ENCODE data around the gene EIF4EBP3. TPM values are rescaled to one million over a fixed set of nuclear protein-coding genes. Genes with fewer than 3 reads are reported as not detected.
A peak's percentile ranks its signal among the peaks of the same experiment; 100 is the strongest.

The EIF4EBP3 gene
- total and polyA plus RNA-seq, 9 of the 15 experiments (the other 6 are each of a cell fraction or from before 2014, with no cell fraction given), result 1.3 to 7.5 (median 3.8) TPM

DNA sequence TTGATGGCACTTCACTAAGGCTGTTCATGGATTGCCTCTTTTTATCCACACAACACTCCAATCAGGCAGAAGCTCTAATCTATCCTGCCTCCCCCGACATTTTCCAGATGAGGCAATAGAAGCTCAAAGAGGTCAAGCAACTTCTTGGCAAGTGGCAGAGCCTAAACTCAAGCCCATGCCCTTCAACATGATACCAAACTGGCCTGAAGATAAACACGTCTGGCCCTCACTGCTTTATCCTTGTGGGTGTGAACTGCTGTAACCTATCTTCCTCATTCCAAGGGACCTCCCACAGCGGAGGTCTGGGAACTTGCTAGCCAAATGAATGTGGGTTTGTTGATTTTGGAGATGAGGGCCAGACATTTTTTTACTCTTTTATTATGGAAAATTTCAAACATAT is 26.7 kb downstream of the EIF4EBP3 start (continued):
- TF ChIP-seq SOX6 (IDR thresholded peaks at IDR 0.05), result no peak
- TF ChIP-seq ZNF121 (CRISPR knock-in tag; conservative IDR thresholded peaks at IDR 0.05), result no peak
- TF ChIP-seq, protein P1, sequence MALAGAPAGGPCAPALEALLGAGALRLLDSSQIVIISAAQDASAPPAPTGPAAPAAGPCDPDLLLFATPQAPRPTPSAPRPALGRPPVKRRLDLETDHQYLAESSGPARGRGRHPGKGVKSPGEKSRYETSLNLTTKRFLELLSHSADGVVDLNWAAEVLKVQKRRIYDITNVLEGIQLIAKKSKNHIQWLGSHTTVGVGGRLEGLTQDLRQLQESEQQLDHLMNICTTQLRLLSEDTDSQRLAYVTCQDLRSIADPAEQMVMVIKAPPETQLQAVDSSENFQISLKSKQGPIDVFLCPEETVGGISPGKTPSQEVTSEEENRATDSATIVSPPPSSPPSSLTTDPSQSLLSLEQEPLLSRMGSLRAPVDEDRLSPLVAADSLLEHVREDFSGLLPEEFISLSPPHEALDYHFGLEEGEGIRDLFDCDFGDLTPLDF (CRISPR knock-in tag; IDR thresholded peaks at IDR 0.05), result no peak
- TF ChIP-seq, protein P2, sequence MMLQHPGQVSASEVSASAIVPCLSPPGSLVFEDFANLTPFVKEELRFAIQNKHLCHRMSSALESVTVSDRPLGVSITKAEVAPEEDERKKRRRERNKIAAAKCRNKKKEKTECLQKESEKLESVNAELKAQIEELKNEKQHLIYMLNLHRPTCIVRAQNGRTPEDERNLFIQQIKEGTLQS (IDR thresholded peaks at IDR 0.05), result 0 out of 2 replicates have a peak, but pooled peaks have one; percentile 11
- TF ChIP-seq, protein P2 (CRISPR knock-in tag; conservative IDR thresholded peaks at IDR 0.05), result no peak

DNA sequence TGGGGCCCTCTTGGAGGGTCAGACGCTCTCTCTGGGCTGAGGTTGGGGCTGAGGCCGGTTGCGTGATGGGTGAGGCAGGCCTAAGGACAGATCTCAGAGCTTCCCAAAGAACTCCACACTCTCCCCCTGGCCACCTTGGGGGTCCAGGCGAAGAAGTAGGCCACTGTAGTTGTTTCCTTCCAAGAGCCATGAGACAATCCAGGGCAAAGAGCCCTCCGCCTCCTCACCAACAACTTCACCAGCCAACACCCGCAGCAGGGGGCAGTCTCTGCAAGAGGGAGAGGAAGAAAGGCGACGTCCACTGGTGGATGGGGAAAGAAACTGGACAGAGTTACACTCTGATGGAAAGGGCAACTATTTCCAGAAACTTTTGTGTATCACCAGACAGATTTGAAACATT is 27.8 kb downstream of the EIF4EBP3 start:
- POLR2A ChIA-PET, result no interaction called here
- Histone ChIP-seq H3K4me1 (replicated peaks in 1 of 2; ENCODE audit: control insufficient read depth in 2 of 2, insufficient read depth in 2 of 2, low read length in 2 of 2) (peaks cover 8 to 10% of the 10 kb centered on the region in 2 experiments; a peak in 3 of 5 replicates), H3K27me3 (ENCODE audit: control insufficient read depth in 2 of 2, insufficient read depth in 2 of 2, low read length in 2 of 2) (no peaks in the 10 kb centered on the region), H2AFZ (ENCODE audit: low read depth, low read length) (peak overlapping the region; percentile 57; the same call in 1 of the 2 replicates), H3K36me3 (ENCODE audit: control insufficient read depth, insufficient read depth, low read length) (0 out of 3 replicates have a peak, but pooled peaks cover 3% of the 10 kb centered on the region), H3K9ac (ENCODE audit: insufficient read depth in 1 of 2, low read depth in 2 of 2, low read length in 2 of 2) (peak overlapping the region in 1 of 2 experiments; percentile 70; a peak in 1 of 4 replicates), H4K20me1 (replicated peaks; ENCODE audit: control insufficient read depth, insufficient read depth, low read length) (no peaks in the 10 kb centered on the region), H3K79me2 (ENCODE audit: control insufficient read depth, insufficient read depth, low read length) (no peaks in the 10 kb centered on the region), H3K4me3 (no peak overlapping the region), H3K27ac (ENCODE audit: extremely low read depth, low read depth, low read length) (no peak overlapping the region), H3K9me1 (ENCODE audit: control insufficient read depth, insufficient read depth, low read length) (no peaks in the 10 kb centered on the region), H3K9me3 (replicated peaks; ENCODE audit: control insufficient read depth, insufficient read depth, low read depth, low read length) (no peaks in the 10 kb centered on the region), H3K4me2 (ENCODE audit: insufficient read depth, low read length) (no peak overlapping the region)
- peak in 3 of 4 experiments; percentile 42 to 70 (median 61) for DNase-seq (ENCODE audit: extremely low read depth in 1 of 4, low spot score in 3 of 4)
- CTCF ChIA-PET (ENCODE audit: low intra/inter-chr PET ratio), result interaction anchor here (0.7 kb wide), 1 partner anchor 159 kb away, joined by 3 read pairs; no protein-coding TSS in a partner anchor
- intact Hi-C loops (cut with micrococcal nuclease) (loop anchor here (1.0 kb wide), 3 partner anchors 60 to 137 kb away; partner anchors contain the start of gene TMCO6), in situ Hi-C loops (cut with MboI) (no loop called here)
- peak; percentile 67 for FAIRE-seq
- peak; percentile 92 for ATAC-seq
- no TSS peak for BruUV-seq (replicated peaks)
- WGBS (ENCODE audit: insufficient coverage, low coverage, missing lambda C conversion rate), result 63% methylated on average over 7 of the region's 8 CpGs
- TF ChIP-seq YY1 (IDR thresholded peaks at IDR 0.05; ENCODE audit: borderline replicate concordance in 1 of 3, control insufficient read depth in 1 of 3, extremely low read depth in 1 of 3, insufficient read depth in 3 of 3, insufficient read length in 1 of 3, insufficient replicate concordance in 2 of 3, low read depth in 1 of 3, low read length in 2 of 3) (no peak), STAT5B (CRISPR knock-in tag; IDR thresholded peaks at IDR 0.05) (no peak), MAZ (CRISPR knock-in tag; conservative IDR thresholded peaks at IDR 0.05 in 1 of 2, IDR thresholded peaks at IDR 0.05 in 1 of 2) (0 out of 4 replicates have a peak, but pooled peaks of 1 of the 2 experiments have one; percentile 19), RAD21 (CRISPR knock-in tag; conservative IDR thresholded peaks at IDR 0.05 in 1 of 2, IDR thresholded peaks at IDR 0.05 in 1 of 2) (peak; percentile 36 to 86; a peak in 3 of 4 replicates), CBX8 (IDR thresholded peaks at IDR 0.05; ENCODE audit: borderline replicate concordance, extremely low read depth, low read depth, low read length, poor library complexity, severe bottlenecking) (no peak), ARID2 (IDR thresholded peaks at IDR 0.05) (peak; percentile 33; the same call in 1 of the 2 replicates), SETDB1 (IDR thresholded peaks at IDR 0.05; ENCODE audit: low read length) (no peak), CC2D1A (IDR thresholded peaks at IDR 0.05) (peak; percentile 79; the same call in 1 of the 2 replicates), RB1 (IDR thresholded peaks at IDR 0.05; ENCODE audit: low read depth) (0 out of 2 replicates have a peak, but pooled peaks have one; percentile 35)
